HUDEP-2 (cell line): ENCODE measurements around the gene SRXN1.

Source experiments
- DNase-seq, 76 experiments: peaks; one replicate each; lab custom pipeline; 2025; ENCODE audit not compliant: unreplicated experiment in 76 of 76; lab: John Stamatoyannopoulos, UW

SRXN1 gene

GRCh38 chr20:675453-676314, 22.7 kb upstream of the SRXN1 start, which contains the start of gene SCRT2:
TSS of gene SCRT2 (minus strand) at chr20:675802. CDS start at chr20:675601, 201 bp downstream.
- peak in 53 of 76 experiments; percentile 8 to 75 (median 43) for DNase-seq

- no peak for DNase-seq
These were observed 22.0 kb upstream of the SRXN1 start for GRCh38 chr20:675033-675452.

GRCh38 chr20:673603-674001, 20.6 kb upstream of the SRXN1 start:
- DNase-seq, result no peak

- no peak for DNase-seq
These were observed 20.1 kb upstream of the SRXN1 start for GRCh38 chr20:672963-673602.

GRCh38 chr20:671252-672030, 18.4 kb upstream of the SRXN1 start:
- DNase-seq, result peak in 68 of 76 experiments; percentile 11 to 81 (median 48)

GRCh38 chr20:669573-669972, 16.6 kb upstream of the SRXN1 start:
- DNase-seq, result no peak

- DNase-seq, result no peak
These were observed 15.6 kb upstream of the SRXN1 start for GRCh38 chr20:668638-669037.

- no peak for DNase-seq
These were observed 15.1 kb upstream of the SRXN1 start for GRCh38 chr20:668050-668449.

GRCh38 chr20:667351-668034, 14.5 kb upstream of the SRXN1 start:
- DNase-seq, result peak in 54 of 76 experiments; percentile 4 to 72 (median 36)

GRCh38 chr20:666877-667276, 13.9 kb upstream of the SRXN1 start:
- DNase-seq, result no peak

GRCh38 chr20:665276-665675, 12.3 kb upstream of the SRXN1 start:
- no peak for DNase-seq

GRCh38 chr20:664576-664975, 11.6 kb upstream of the SRXN1 start:
- no peak for DNase-seq

- DNase-seq, result no peak
These were observed 11.2 kb upstream of the SRXN1 start for GRCh38 chr20:664151-664550.

GRCh38 chr20:663315-664090, 10.5 kb upstream of the SRXN1 start:
- peak in 6 of 76 experiments; percentile 6 to 26 (median 14) for DNase-seq

GRCh38 chr20:662277-663192, 9.5 kb upstream of the SRXN1 start:
- DNase-seq, result no peak

- no peak for DNase-seq
These were observed 8.7 kb upstream of the SRXN1 start for GRCh38 chr20:661474-662270.

- DNase-seq, result no peak
These were observed 5.8 kb upstream of the SRXN1 start for GRCh38 chr20:658731-659291.

- no peak for DNase-seq
These were observed 5.2 kb upstream of the SRXN1 start for GRCh38 chr20:658202-658601.
